ENCODE measurements around the gene ALS2CL. TPM values are rescaled to one million over a fixed set of nuclear protein-coding genes. Genes with fewer than 3 reads are reported as not detected.
A peak's percentile ranks its signal among the peaks of the same experiment; 100 is the strongest.

The ALS2CL gene
- total RNA-seq, 1 donor from 2014 or later: 32.5 TPM

DNA sequence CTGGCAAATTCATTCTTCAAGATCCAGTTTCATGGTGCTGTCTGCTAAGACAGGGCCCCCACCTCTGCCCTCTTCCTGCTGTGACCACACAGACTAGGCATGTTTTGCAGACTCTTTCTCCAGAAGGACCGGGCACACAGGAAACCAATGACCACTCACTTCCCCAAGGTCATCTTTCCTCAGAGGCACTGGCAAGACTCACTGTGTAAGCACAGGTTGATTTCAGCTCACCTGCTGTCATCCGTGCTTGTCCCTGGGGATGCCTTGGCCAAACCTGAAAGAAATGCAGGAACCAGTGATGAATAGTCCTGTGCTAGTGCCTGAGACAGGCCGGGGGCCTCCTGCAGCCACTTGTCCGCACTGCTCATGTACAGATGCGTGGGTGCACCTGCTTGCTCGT, 33.5 kb downstream of the ALS2CL start:
- intact Hi-C loops (cut with DNase I): loop anchor here (1.0 kb wide), 1 partner anchor 94 kb away; the partner anchor contains the start of gene LRRC2

DNA sequence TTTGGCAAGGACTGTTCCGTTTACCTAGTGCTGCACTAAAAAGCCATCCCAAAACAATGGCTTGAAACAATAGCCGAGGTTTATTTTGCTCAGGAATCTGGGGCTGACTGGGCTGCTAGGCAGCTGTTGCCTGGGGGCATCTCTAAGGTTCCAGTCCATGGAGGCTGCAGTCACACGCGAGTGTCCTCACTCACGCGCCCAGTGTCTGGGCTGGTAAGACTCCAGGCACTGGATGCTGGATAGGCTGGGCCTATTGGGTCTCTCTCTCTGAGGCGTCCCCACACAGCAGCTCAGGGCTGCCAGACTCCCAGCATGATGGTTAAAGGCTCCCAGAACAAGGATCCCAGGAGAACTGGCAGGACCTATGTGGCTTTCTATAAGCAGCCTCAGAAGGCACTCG, 34.2 kb downstream of the ALS2CL start:
- intact Hi-C loops (cut with DNase I): no loop called here
- DNase-seq (ENCODE audit: low spot score): no peak

More for the DNA sequence above, 33.5 kb downstream of the ALS2CL start:
- DNase-seq (ENCODE audit: low spot score): no peak

DNA sequence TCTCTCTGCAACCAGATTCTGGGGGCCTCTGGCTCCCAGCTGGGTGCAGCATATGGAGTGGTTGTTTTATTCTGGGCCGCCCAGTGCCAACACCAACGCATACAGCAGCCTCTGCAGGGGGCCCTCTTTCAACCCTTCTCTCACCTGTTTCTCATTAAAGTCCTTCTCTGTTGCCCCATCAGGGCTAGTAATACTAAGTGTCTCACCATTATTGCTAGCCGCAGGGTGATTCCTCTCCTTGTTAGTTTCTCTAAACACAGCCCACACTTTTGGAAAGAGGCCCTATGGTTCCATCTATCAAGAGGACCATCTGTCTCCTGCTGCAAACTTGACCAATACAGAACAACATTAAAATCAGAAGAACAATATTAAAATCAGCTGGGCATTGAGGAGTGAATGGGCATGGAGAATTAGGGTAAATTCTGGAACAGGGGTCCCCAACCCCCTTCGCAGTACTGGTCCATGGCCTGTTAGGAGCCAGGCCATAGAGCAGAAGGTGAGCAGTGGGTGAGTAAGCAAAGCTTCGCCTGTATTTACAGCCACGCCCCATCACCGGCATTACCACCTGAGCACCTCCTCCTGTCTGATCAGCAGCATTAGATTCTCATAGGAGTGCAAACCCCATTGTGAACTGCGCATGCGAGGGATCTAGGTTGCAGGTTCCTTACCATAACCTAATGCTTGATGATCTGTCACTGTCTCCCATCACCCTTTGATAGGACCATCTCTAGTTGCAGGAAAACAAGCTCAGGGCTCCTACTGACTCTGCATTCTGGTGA, 36.5 kb downstream of the ALS2CL start:
- intact Hi-C loops (cut with DNase I): no loop called here
- DNase-seq (ENCODE audit: low spot score): no peak

DNA sequence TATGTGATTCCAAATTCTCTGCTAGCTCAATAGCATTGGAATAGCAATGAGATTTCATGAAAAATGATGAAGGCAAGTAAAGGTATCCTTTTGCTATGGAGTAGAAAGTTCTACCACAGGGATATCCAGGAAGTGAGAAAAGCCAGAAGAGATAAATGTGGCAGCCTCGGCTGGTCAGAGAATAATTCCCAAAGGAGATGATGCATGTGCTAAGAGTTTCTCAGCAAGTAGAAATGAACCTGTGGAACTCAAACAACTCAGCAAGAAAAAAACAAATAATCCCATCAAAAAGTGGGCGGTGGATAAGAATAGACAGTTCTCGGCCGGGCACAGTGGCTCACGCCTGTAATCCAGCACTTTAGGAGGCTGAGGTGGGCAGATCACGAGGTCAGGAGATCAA, 38.2 kb downstream of the ALS2CL start:
- intact Hi-C loops (cut with DNase I): no loop called here

DNA sequence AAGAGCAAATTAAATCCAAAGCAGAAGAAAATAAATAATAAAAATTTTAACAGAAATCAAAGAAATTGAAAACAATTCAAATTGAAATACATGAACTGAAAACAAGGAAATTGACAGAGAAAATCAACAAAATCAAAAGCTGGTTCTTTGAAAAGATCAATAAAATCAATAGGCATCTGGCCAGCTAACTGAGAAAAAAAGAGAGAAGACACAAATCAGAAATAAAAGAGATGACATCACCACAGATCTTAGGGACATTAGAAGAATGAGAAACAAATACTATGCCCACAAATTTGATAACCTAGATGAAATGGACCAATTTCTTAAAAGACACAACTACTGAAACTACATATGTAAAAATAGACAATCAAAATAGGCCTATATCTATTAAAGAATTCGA, 42.4 kb downstream of the ALS2CL start:
- no peak for DNase-seq (ENCODE audit: low spot score)
- intact Hi-C loops (cut with DNase I): no loop called here

More for the DNA sequence above, 38.2 kb downstream of the ALS2CL start:
- no peak for DNase-seq (ENCODE audit: low spot score)

DNA sequence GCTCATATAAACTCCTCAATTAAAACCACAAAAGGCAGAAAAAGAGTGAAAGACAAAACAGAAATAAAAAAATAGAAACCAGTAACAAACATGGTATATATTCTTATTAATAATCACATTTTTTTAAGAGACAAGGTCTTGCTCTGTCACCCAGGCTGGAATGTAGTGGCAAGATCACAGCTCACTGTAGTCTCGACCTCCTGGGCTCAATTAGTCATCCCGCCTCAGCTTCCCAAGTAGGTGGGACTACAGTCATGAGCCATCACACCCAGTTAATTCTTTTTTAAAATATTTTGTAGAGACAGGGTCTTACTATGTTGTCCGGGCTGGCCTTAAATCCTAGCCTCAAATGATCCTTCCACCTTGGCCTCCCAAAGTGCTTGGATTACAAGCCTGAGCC, 44.0 kb downstream of the ALS2CL start:
- no peak for DNase-seq (ENCODE audit: low spot score)
- intact Hi-C loops (cut with DNase I): no loop called here

DNA sequence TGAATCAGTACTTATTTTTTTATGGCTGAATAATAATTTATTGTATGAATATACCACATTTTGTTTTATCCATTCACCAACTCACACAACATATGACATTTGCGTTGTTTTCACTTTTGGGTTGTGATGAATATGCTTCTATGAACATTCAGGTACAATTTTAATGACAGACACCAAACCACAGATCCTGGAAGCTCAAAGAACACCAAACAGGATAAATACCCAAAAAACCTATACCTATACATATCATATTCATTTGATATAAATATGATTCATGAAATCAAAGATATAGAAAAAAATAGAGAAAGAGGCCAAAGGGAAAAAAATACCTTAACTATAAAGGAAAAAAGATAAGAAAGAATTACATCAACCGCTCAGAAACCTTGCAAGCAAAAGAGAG, 45.4 kb downstream of the ALS2CL start:
- DNase-seq (ENCODE audit: low spot score): no peak
- intact Hi-C loops (cut with DNase I): no loop called here

DNA sequence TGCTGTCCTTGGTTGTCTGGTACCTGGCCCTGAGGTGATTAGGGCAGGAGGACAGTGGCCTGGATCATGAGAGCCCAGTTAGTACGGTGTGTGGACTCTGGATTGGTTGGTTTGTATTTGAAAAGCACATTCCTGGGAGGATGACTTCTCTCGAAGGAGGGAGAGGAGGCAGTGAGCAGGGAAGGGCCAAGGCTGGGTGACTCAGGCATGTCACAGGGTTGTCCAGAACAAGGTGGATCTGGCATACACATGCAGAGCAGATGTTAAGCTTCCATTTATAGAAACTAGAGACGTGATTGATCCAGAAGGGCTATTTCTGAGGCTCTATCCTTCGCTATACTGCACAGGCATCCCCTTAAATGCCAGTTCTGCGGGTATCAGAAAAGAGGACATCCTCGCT, 46.8 kb downstream of the ALS2CL start:
- intact Hi-C loops (cut with DNase I): no loop called here
- DNase-seq (ENCODE audit: low spot score): no peak

DNA sequence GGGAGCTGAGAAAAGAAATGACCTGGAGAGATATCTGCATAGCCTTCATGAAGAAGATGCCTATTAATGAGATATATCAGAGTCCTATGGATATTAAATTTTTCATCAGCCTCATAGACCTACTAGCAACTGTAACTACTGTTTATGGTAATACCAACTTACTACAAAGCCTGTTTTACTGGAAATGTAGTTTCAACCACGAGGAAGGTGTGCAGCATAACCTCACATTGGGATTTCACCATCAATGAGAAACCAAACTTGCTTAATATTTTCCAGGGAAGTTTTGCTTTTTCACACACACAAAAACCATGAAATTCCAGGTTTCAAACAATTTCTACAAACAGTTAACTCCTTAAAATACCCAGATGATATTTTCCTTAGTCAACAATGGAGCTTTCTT, 49.8 kb downstream of the ALS2CL start:
- no peak for DNase-seq (ENCODE audit: low spot score)
- intact Hi-C loops (cut with DNase I): no loop called here

DNA sequence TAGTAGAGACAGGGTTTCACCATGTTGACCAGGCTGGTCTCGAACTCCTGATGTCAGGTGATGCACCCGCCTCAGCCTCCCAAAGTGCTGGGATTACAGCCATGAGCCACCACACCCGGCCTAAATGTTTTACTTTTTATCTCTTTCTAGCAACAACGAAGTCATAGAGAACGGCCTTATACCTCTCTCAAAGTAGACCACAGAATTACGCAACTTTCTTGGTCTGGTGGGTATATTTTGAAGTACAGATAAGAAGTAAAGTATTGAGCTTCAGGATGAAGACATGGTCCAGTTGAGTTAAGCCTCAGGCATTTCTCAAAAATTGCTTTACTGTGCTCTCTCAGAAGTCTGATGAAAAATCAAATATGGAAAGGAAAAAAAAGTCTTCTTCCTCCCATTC, 50.5 kb downstream of the ALS2CL start:
- intact Hi-C loops (cut with DNase I): no loop called here
- no peak for DNase-seq (ENCODE audit: low spot score)

DNA sequence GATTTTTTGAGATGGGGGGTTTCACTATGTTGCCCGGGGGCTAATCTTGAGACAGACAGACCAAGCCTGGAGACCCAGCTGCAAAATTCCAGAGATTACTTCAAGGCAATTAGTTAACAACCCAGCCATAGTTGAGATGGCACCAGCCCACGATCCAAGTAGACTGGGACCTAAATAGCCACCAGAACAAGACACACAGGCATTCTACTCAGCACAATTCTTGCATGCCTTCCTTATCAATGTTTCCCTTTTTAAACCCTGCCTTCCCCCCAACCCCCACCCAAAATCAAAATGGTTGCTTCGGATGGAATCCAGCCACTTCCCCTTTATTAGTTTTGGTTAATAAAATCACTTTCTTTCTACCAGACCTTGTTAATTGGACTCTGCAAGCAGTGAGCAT, 52.6 kb downstream of the ALS2CL start:
- DNase-seq (ENCODE audit: low spot score): no peak
- intact Hi-C loops (cut with DNase I): no loop called here

DNA sequence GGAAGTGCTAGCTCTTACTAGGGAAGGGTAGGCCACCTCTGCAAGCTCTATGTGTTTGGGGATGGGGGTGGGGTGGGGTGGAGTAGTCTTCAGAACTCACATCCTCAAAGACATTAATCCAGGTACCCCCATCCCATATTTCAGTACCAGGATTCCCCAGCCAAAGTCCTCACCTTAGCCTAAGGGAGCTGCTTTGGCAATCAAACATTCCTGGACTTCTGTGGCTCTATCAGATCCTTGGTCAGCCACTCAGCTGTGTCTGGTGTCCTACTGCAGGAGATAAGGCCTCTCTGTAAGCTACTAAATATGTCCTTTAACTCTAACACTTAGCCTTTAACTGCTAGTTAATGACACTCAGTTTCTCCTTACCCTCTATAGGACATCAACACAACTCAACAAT, 54.3 kb downstream of the ALS2CL start:
- intact Hi-C loops (cut with DNase I): no loop called here

DNA sequence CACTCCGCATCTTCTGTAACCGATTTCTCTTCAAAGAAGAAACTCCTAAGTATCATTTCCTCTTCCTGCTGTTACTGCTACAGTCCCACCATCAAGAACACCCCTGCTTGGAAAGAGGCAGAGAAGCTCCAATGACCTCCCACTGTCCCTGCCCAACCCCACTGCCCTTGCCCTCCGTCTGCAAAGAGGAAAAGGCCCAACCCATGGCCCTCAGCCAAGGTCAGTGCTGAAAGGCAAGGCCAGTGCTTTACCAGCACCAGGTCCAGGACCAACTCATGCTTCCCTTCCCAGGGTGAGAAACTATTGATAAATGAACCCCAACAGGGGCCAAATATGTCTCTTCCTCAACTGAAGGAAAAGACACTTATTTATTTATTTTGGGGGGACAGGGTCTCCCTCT, 58.6 kb downstream of the ALS2CL start:
- no peak for DNase-seq (ENCODE audit: low spot score)
- intact Hi-C loops (cut with DNase I): no loop called here

More for the DNA sequence above, 54.3 kb downstream of the ALS2CL start:
- no peak for DNase-seq (ENCODE audit: low spot score)

DNA sequence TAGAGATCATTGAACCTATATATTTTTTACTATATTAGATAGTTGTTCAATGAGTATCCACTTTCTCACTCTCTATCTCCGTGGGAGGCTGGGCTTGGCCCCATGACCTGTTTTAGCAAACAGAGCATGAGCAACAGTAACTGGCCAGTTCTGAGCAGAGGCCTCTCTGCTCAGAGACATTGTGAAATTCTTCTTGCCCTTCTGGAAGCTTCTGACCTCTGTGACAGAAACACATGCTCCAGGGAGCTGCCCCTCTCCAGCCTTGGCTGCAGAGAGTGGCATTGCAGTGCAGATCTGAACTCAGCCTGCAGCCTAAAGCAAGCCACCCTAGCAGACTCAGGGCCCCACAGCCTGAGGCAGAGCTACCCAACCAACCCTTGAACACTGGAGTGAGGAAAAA, 60.7 kb downstream of the ALS2CL start:
- DNase-seq (ENCODE audit: low spot score): no peak

DNA sequence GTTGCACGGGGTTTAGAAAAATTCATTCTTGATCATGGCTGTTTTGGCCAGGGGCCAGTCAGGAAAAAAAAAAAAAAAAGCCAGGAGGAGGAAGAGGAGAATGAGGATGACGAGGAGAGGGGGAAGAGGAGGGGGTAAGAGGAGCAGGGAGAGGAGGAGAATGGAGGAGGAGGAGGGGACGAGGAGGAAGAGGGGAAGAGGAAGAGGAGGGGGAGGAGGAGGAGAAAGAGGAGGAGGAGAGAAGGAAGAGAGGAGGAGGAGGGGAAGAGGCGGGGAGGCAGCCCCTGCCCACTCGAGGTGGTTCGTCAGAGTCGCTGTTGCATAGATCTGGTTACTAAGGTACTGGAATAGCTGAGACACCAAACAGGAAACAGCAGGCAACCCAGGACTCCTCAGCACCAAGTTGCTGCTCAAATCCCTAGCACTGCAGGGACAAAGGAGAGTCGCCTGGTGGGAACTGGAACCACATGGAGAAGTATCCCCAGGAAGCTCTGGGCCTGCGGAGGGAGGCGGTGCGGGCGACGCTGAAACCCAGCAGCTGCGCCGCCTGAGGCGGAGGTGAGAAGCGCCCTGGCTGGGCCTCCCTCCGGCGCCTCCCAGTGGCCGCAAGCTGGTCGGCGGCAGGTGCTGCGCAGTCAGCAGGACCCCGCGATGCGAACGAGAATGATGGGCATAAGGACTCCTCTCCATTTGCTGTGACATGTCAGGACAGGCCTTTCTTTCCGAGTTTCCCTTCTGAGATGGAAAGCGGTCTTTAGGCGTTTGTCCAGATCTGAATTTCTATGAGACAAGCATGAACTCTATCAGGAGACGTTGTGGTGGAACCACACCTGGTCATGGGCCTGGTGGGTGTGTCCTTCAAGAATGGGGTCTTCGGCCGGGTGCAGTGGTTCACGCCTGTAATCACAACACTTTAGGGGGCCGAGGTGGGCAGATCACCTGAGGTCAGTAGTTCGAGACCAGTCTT, 63.6 kb downstream of the ALS2CL start:
- peak; percentile 81 for DNase-seq (ENCODE audit: low spot score)
- intact Hi-C loops (cut with DNase I): loop anchor here (2.0 to 5.0 kb wide), 2 partner anchors 58 to 141 kb away; no protein-coding TSS in a partner anchor

More for the DNA sequence above, 60.7 kb downstream of the ALS2CL start:
- intact Hi-C loops (cut with DNase I): no loop called here

DNA sequence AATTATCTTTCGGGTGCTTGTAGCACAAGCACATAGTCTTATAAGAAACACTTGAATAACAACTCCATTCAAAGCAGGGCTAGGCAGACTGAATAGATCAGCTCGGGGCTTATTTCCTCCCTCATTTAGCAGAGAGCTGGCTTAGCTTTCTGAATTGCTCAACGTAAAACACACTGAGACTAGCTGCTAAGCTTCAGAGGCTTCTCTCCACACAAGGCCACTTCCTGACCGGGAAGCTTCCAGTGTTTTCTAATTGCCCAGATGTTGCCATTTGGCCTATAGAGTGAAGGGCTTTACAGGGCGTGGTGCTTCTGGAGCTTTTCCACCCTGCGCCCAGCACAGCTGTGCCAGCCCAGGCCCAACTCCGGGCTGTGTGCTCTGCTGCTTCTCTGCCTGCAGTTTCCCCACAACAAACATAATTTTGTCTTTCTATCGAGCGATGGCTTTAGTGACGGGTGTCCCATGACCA, 64.5 kb downstream of the ALS2CL start:
- intact Hi-C loops (cut with DNase I): loop anchor here (5.0 kb wide), 1 partner anchor 57 kb away; no protein-coding TSS in a partner anchor
- no peak for DNase-seq (ENCODE audit: low spot score)

DNA sequence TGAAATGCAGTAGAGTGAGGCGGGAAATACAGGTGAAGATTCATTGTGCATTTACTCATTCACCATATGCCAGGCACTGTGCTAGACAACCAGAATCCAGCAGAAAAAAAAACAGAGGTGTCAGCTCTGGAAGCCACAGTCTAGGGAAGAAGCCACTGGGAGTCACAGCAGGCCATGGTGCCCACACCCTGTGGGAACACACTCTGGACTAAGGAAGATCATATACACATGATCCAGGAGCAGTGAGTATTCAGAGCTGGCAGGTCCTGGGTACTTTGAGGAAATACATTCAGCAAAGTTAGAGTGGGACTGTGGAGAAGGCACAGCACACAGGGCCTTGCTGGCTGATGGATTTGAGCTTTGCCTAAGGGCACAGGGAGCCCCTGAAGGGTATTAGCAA, 66.4 kb downstream of the ALS2CL start:
- intact Hi-C loops (cut with DNase I): loop anchor here (5.0 kb wide), 1 partner anchor 55 kb away; no protein-coding TSS in a partner anchor
- DNase-seq (ENCODE audit: low spot score): no peak

DNA sequence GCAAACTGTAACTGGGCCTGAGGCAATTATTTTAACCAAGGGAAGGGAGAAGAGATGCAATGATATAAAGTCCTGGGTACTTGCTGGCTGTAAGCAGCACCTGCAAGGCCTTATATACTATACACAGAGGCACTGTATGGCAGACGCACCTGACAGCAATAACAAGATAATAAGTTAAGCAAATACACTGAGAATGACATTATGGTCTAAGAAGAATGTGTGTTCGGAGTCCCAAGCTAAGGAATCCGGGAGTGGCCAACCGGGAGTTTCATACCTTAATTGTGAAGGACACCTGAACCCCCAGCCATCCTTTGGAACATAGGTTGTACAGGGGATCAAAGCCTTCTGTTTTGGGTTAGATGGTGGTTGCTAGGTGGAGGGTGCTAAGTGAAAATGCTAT, 67.4 kb downstream of the ALS2CL start:
- intact Hi-C loops (cut with DNase I): loop anchor here (5.0 kb wide), 1 partner anchor 54 kb away; no protein-coding TSS in a partner anchor
- no peak for DNase-seq (ENCODE audit: low spot score)

DNA sequence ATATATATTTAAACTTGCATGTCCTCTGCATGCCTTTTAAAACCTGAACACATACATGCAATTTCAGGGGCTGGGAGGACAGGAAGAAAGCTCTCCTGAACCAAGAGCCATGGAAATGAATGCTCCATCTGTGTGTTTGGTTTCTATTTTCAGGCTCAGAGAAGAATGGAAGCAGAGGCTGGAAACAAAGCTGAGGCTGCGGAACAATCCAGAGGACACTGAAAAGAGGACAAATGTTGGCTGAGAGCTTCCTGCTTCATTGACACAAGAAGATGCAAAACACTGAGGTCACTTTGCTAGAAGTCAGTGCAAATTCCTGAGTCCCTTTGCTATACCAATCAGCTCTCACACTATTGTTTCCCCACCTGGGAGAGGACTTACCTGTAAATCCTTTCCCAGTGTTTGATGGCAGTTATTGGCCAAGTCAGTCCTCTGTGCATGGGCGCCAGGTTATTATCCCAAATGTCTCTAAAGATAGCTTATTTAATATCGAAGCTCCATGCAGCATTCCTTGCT, 68.4 kb downstream of the ALS2CL start:
- intact Hi-C loops (cut with DNase I): loop anchor here (5.0 kb wide), 1 partner anchor 53 kb away; no protein-coding TSS in a partner anchor
- no peak for DNase-seq (ENCODE audit: low spot score)

DNA sequence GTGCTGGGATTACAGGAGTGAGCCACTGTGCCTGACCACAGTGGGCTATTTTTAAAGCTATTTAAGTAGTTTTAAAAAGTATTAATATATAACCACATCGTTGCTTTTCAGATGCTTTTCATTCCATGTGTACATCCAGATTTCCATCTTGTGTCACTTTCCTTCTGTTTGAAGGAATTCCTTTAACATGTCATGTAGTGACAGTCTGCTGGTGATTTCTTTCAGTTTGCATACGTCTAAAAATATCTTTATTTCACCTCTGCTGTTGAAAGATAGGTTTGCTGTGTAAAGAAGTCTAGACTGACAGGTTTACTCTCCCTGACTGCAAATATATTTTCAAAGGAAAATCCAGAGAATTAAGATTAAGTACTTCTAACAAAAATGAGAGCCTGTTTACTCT, 68.9 kb downstream of the ALS2CL start:
- DNase-seq (ENCODE audit: low spot score): no peak
- intact Hi-C loops (cut with DNase I): no loop called here

All from cardiac septum (tissue), 1 donor.